Stimulated activated CD4-positive, alpha-beta T cell treated with anti-CD3 and anti-CD28 coated beads, Interleukin-1b, Interleukin-23, amount 100 ng/mL, for 4 hours (primary cell): Measurements from ENCODE around the gene LIN7C.
"Not testable (repeated sequence)": the region's sequence is repeated elsewhere in the genome, so short reads cannot be mapped to it uniquely, and the experiment has no call there.

Experiments used
- DNase-seq, 2 donors: peaks; one replicate each; pipeline ENCODE4 v3.0.0-alpha.2; 2020; ENCODE audit warnings: low read depth in 2 of 2

Gene LIN7C

GRCh38 chr11:27470826-27471588 is 35.6 kb downstream of the LIN7C start:
- no peak for DNase-seq

GRCh38 chr11:27470166-27470565 is 36.4 kb downstream of the LIN7C start:
- no peak for DNase-seq

- DNase-seq, result no peak
These were observed 37.4 kb downstream of the LIN7C start for GRCh38 chr11:27468995-27469695.

- DNase-seq, result no peak
These were observed 38.2 kb downstream of the LIN7C start for GRCh38 chr11:27468209-27468994.

- no peak for DNase-seq
These were observed 39.2 kb downstream of the LIN7C start for GRCh38 chr11:27467181-27467913.

GRCh38 chr11:27466363-27466762 is 40.2 kb downstream of the LIN7C start:
- no peak for DNase-seq

- DNase-seq, result no peak
These were observed 40.9 kb downstream of the LIN7C start for GRCh38 chr11:27465629-27466028.

- DNase-seq, result no peak
These were observed 41.7 kb downstream of the LIN7C start for GRCh38 chr11:27464909-27465308.

- no peak for DNase-seq
These were observed 42.3 kb downstream of the LIN7C start for GRCh38 chr11:27464289-27464696.

GRCh38 chr11:27462543-27462942 is 44.0 kb downstream of the LIN7C start:
- DNase-seq, result no peak

GRCh38 chr11:27460158-27460978 is 46.2 kb downstream of the LIN7C start:
- no peak for DNase-seq

- no peak for DNase-seq
These were observed 47.4 kb downstream of the LIN7C start for GRCh38 chr11:27459191-27459590.

- DNase-seq, result no peak
These were observed 48.4 kb downstream of the LIN7C start for GRCh38 chr11:27458182-27458581.

GRCh38 chr11:27456795-27457329 is 49.7 kb downstream of the LIN7C start:
- no peak for DNase-seq

- DNase-seq, result no peak
These were observed 50.3 kb downstream of the LIN7C start for GRCh38 chr11:27456140-27456794.

- no peak for DNase-seq
These were observed 50.9 kb downstream of the LIN7C start for GRCh38 chr11:27455667-27456066.

- no peak for DNase-seq
These were observed 52.9 kb downstream of the LIN7C start for GRCh38 chr11:27453701-27454100.

- no peak for DNase-seq
These were observed 54.4 kb downstream of the LIN7C start for GRCh38 chr11:27452147-27452546.

GRCh38 chr11:27451244-27451965 is 55.2 kb downstream of the LIN7C start:
- DNase-seq, result no peak

- DNase-seq, result not testable (repeated sequence)
These were observed 58.4 kb downstream of the LIN7C start for GRCh38 chr11:27448184-27448540.
